ENCODE data around the gene FAM174C.

The FAM174C gene

DNA sequence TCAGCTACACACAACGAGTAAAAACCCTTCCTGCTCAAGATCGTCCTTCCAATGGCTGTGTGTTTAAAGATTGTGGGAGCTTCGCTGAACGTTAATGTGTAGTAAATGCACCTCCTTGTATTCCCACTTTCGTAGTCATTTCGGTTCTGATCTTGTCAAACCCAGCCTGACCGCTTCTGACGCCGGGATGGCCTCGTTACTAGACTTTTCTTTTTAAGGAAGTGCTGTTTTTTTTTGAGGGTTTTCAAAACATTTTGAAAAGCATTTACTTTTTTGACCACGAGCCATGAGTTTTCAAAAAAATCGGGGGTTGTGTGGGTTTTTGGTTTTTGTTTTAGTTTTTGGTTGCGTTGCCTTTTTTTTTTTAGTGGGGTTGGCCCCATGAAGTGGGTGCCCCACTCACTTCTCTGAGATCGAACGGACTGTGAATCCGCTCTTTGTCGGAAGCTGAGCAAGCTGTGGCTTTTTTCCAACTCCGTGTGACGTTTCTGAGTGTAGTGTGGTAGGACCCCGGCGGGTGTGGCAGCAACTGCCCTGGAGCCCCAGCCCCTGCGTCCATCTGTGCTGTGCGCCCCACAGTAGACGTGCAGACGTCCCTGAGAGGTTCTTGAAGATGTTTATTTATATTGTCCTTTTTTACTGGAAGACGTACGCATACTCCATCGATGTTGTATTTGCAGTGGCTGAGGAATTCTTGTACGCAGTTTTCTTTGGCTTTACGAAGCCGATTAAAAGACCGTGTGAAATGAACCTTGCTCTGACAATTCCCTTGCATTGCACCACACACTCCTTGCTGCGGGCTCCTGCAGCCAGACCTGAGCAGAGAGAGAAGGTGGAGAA lies 2.7 kb upstream of the FAM174C start:
- no peak for DNase-seq (ENCODE audit: low read depth in 1 of 2, low spot score in 1 of 2)

DNA sequence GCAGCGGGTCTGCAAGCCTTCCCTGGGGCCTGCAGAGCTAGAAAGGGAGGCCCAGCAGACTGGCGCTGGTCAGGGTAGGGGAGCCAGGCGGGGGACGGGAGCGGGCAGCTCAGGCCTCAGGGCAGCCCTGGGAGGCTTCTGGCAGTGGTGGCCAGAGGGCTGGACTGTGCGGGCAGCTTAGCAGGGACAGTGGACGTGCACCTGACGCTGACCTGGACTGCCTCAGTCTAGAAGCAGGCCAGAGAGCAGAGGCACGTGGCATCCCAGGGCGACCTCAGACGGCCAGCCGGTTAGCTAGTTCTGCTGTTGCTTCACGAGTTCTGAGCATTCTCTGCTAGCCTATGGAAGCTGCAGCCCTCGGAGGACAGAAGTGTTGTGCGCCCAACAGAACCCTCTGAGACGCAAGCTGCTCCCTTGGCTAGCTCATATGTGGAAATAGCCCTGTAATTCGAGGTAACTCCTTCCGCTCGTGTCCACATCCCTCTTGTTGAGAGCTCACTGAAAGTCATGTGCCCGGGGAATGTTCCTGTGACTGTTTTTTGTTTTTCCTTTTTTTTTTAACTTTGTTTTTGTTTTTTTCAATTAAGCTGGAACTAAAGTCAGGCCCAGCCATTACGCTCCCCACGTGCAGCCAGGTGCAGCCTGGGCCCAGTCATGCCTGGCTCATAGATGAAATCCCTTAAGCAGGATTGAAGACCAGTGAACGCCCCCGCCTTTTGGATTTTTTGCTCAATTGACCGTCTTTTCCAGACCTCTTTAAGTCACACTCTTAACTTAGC lies 1.9 kb upstream of the FAM174C start:
- DNase-seq (ENCODE audit: low read depth in 1 of 2, low spot score in 1 of 2): no peak

DNA sequence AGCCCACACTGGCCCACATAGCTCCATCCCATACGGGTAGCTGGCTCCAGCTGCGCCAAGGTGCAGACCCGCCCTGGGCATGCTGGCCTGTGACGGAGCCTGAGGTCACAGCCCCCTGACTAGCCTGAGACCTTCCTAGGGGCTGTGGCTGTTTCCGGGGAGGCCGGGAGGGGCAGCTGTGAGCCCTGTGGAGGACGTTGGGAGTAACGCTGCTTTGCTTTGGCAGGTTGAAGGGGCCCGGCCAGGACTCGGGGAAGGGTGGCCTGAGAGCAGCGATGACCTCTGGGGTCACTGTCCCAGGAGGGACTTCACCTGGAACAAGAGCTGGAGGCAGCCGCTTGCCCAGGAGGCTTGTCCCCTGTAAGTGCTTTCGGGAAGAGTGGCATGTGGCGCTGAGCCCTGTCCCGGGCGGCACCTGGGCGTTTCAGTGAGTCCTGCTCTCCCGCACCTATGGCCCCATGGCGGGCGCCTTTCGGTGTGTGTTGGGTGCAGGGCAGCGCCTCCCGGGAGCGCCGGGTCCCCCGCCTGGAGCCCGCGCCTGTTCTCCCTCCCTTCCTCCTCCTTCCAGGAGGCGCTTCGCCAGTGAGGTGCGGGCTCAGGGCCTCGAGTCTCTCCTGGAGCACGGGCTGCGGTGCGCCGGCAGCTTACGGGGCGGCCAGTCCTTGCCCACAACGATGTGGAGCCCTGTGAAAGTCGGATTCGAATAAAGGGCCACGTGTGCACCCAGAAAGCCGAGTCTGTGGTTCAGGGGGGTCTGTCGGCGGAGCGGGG lies 1.1 kb upstream of the FAM174C start:
- DNase-seq (ENCODE audit: low read depth in 1 of 2, low spot score in 1 of 2): no peak

DNA sequence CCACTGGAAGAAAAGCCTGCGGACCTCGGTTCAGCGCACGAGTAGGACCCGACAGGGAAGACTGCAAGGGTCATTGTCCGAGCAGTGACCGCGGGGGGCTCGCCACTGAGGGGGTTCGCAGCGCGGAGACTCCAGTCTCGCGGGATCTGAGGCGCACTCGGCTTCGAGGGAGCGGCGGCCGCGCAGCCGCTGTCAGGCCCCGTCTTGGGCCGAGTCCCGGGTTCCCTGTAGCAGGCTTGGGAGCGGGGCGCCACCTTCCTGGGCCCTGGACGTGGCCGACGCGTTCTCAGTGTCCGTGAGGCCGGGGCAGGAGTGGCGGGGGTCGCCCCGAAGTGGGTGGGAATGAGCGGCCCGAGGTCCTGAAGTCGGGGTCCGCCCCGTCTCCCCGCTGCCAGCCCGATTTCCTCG lies 474 bp upstream of the FAM174C start:
- DNase-seq (ENCODE audit: low read depth in 1 of 2, low spot score in 1 of 2): no peak

DNA sequence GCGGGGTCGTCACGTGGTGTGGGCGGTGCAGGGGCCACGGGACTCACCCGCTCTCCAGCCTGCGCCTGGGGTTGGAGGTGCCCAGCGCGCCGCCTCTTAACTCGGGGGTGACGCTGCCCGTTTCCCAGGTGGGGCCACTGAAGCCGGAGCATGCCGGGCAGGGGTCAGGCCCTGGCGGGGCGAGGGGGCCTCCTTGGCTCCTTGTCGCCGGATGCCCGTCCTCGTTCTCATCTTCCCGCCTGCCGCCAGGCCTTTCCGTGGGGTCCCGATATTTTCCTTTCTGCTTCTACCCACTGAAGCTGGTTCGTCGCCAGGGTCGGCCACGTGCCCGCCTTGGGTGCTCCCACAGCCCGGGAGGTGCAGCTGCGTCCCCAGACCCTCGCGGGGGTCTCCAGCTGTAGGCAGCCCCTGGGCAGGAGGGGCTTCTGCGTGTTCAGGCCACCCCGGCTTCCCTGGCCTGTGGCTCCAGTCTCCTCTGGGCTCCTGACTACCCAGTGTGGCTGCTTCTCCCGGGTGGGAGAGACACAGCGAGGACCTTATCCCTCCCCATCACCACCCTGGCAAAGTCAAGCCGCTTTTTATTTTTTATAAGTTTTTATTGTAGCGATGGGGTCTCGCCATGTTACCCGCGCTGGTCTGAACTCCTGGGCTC lies 772 bp downstream of the FAM174C start:
- DNase-seq (ENCODE audit: low read depth in 1 of 2, low spot score in 1 of 2): no peak

DNA sequence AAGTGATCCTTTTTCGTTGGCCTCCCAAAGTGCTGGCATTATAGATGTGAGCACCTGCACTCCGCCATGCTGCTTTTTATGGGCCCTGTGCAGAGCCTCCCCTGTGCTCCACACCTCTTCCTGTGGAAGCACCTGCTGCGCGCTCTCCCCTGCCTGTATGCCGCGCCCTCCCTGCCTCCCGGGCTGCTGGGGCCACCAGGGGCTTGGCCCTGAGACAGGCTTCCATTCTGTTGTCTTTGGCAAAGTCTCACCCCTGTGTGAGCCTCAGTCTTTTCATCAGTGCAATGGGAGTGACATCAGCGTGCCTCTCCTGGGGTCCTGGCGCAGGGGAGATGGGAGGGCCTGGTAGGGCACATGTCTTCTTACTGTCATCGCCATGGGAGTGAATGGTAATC lies 1.3 kb downstream of the FAM174C start:
- DNase-seq (ENCODE audit: low read depth in 1 of 2, low spot score in 1 of 2): no peak

DNA sequence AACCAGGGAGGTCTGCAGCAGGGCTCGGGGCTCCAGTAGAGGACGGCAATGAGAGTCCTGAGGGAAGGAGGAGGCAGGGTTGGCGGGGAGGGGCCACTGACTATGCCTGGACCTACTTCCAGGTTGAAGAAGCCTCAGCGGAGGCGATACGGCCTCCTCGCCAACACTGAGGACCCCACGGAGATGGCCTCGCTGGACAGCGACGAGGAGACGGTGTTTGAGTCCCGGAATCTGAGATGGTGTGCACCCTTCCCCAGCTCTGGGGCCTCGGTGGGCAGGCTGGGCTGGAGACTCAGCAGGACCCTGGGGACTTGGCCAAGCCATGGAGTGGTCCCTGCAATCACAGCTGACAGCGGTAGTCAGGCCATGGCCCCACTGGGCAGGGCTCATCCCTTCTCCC lies 1.7 kb downstream of the FAM174C start:
- DNase-seq (ENCODE audit: low read depth in 1 of 2, low spot score in 1 of 2): no peak

DNA sequence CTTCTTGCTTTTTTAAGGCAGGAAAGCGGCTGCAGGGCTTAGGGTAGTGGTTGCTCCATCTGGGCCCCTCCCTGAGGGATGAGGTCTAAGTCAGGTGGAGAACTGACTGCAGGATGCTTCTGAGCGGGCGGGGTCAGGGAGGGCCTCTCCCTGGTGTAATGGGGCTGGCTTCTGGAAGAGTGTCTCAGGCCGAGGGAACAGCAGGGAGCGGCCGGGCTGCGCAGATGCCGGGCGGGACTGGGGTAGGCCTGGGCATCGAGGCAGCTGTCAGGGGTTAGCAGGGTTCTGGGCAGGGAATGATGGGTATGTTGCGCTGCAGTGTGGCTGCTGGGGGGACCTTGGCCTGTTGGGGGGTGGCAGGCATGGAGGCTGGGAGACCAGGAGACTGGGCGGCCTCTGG lies 2.7 kb downstream of the FAM174C start:
- DNase-seq (ENCODE audit: low read depth in 1 of 2, low spot score in 1 of 2): no peak

DNA sequence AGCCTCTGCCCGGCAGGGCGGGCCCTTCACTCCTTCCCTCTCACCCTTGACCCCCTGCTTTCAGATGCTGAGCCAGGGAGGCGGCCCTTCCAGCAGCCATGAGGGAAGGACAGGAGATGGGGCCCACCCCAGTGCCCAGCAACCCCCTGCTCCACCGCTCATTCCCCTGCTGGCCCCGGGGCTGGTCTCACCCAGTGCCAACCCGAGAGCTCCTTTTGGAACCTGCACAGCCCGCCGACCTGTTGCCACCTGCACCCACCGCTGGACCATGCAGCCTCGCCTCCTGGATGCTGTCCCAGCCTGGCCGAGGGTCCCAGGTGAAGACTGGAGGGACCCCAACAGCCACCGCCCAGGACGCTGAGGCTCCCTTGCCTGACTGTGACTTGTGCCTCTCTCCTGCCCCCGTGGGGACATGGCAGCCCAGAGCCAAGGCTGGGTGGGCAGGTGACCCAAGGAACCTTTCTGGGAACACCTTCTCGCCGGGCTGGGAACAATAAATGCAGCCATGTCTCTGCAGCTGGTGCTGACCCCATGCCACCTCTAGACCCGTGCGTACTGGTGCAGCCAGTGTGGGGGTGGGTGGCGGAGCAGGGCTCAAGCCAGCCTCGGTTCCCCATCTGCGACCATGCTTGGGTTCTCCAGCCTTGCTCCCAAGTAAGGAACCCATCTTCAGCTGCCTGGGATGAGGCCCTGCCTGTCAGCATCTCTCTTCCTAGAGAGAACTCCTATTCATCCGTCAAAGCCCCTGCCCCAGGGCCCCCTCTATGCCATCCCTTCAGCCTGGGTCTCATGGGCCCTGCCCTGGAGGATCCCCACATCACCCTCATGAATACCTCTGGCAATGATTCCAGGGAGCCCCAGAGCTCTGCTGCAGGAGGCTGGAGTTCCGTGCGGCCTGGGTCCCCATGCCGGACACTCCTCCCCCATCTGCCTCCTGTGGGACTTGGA lies 3.7 kb downstream of the FAM174C start:
- no peak for DNase-seq (ENCODE audit: low read depth in 1 of 2, low spot score in 1 of 2)

DNA sequence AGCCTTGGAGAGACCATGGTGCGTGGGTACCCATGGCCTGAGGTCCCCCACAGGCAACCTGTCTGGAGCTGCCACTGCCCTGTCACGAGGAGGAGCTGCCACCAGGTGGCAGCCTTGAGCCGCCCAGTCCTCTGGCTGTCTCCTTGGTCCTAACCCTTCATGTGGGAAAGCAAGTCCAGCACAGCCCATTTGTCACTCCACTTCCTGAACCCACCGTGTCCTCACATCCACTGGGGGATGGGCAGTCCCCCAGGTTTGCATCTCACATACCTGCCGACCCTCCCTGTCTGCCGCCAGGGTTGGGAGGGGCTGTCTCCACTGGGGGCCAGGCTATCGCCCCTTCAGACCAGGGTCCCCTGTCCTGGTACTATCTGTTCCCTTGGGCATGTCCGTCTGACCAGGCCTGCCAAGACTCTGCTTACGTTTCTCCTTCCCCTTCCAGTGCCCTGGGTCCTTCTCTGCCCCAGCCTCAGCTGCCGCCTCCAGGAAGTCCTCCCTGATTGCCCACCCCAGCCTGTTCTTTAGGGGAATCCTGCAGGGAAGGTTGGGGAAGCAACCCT lies 4.5 kb downstream of the FAM174C start:
- DNase-seq (ENCODE audit: low read depth in 1 of 2, low spot score in 1 of 2): peak; percentile 65 to 70

DNA sequence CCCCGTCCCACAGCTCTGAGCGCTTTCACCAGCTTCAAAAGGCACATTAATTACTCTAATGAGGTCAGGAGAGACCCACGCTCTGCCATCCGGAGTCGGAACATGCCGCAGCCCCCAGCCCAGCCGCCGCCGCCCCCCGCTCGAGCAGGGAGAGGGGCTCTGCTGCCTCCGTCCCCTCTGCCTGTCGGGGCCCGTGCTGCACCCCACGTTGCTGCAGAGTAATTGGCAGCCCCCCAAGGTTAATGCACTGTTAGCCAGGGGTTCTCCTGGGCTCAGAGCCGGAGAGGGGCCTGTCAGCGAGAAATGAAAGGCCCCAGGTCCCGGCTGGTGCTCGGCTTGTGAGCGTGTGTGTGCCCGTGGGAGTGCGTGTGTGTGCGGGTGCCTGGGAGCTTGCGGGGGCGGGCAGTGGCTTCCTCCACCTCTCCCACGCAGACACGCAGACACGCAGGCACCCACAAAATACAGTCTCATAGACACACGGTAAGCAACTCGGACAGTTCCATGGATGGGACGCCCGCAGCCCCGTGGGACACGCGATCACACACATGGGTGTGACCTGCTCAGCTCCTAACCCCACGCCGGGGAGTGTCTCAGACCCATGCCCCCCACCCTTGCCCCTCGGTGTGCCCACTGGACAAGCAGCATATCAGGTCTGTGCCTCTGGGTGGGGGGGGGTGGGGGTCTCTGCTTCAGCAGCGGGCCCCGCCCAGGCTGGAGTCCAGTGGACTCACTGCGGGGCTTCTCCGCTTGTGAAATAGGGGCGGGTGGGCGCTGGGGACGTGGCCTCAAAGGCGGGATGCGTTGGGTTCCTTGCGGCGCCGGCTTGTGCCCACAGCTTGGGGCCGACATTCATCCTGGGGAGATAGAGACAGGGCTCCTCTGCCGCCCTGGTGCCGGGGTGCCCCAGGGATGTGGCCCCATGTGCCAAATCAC lies 5.6 kb downstream of the FAM174C start:
- no peak for DNase-seq (ENCODE audit: low read depth in 1 of 2, low spot score in 1 of 2)

DNA sequence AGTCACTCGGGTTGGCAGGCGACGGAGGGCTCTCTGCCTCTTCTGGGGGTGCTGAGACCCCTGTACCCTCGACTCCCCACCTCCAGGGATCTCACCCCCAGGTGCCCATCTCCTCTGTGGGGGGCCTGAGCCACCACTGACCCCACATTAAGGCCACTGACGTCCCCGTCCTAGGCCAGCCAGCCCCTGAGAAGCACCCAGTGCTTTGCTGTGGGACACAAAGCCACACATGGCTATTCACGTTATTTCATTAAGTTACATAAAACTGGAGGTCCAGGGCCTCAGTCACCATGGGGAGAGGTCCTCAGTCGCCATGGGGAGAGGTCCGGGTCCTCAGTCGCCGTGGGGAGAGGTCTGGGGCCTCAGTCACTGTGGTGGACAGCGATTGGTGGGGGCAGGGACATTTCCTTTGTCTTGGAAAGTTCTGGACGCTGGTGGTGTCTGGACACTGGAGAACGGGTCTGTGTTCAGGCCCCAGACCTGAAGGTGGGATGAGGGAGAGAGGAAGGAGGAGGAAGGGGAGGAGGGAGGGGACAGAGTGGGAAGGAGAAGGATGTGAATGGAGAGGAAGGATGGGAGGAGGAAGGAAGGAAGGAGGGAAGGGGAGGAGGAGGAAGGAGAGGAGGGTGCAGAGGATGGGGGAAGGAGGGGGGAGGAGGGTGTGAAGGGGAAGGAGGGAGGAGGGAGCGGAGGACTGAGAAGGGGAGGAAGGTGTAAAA lies 6.4 kb downstream of the FAM174C start:
- no peak for DNase-seq (ENCODE audit: low read depth in 1 of 2, low spot score in 1 of 2)

DNA sequence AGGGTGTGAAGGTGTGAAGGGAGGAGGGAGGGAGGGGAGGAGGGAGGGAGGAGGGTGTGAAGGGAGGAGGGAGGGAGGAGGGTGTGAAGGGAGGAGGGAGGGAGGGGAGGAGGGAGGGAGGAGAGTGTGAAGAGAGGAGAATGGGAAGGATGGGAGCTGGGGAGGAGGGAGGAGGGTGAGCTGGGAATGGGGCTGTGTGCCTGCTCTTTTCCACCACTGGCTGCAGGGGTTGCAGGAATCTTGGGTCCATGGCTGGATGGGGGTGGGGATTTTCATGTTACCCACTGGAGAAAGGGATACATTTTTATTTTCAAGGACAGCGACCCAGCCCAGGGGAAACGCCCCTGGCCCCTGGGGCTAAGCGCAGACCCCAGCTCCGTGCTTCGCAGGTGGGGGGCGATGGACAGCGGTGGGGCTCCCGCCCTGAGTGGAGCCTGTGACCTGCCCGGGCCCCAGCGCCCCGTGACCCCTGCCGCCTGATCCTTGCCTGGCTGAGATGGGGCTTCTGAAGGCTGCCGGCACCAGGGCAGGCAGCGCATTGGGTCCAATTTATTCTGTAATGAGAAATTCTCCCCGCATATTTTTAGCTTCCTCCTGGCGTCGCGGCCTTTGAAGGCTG lies 7.4 kb downstream of the FAM174C start:
- no peak for DNase-seq (ENCODE audit: low read depth in 1 of 2, low spot score in 1 of 2)

DNA sequence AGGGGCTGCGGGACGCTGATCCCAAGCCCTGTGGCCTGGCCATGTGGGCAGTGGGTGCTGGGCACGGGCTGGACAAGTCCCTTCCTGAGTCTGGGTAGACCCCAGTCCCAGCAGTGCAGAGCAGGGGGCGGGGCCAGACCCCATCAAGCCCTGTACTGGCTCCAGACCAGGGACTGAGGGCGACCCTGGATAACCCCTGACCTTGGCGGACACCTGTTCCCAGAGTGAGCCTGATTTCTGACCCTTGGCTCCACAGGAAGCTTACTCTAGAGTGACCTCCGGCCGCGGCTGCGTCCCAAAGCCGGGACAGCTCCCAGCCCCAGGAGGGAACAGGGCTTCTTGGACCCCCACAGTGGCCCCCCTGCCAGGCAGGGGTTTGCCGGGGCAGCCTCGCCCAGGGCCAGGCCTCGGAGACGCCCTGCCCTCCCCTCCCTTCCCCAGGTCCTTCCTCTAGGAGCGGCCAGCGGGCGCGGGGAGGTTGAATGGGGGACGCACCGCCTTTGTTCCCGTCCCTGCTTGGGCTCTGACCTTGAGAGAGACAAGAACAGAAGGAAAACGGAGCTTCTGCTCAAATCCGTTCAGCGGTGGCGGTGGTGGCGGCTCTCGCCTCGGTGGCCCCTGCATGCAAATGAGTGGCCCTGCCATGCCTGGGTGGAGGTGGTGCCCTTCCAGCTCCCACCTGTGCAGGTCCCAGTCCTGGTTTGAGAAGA lies 8.0 kb downstream of the FAM174C start:
- DNase-seq (ENCODE audit: low read depth in 1 of 2, low spot score in 1 of 2): no peak

DNA sequence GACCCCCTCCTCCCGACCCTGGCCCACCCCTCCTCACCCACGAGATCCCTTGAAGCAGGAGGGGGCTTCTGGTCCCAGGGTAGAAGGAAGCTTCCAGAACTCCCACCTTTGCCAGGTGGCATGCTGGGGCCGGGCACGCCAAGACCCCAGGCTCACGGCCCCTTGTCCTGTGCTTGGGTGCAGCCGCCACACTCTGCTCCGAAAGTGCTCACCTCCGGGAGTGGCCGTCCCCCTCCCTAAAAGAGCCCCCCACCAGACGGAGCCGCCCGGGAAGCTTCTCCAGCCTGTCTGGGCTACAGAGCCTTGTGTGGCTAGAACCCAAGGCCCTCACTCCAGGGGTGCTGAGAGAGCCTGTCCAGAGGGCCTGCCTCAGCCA lies 8.6 kb downstream of the FAM174C start:
- no peak for DNase-seq (ENCODE audit: low read depth in 1 of 2, low spot score in 1 of 2)

DNA sequence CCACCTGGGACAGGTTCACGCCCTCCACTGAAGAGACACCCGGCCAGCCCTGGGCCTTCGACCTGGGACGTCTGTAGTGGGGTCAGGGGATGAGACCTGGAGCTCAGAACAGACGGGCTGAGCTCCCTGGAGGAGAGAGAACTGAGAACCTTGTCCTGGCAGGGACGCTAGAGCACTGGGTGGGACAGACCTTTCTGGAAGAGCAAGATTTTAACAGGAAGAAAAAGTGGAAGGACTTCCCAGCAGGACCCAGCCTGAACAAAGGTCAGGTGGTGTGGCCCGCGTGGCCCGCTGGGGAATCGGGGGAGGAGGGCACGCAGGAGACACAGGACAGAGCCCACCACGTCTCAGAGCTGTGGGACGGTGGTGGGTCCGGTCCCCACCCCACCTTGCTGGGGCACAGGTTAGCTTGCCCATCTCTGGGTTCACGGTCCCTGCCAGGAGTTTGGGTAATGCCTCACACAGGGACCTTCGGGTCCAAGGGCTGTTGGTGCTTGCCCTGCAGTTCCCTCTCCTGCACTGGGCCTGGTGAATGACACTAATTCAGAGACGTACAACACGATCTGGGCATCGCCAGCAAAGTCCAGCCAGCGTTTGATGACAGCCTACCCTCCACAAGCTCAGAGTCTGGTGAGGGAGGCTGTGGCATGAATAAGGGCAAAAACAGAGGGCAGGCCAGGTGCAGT lies 9.1 kb downstream of the FAM174C start:
- no peak for DNase-seq (ENCODE audit: low read depth in 1 of 2, low spot score in 1 of 2)

Data from activated CD4-positive, alpha-beta T cell treated with anti-CD3 and anti-CD28 coated beads, Interleukin-2, amount 50 U/mL, for 24 hours (primary cell).